OCI-M2 (cell line): ENCODE data around the gene MYOZ3.

Experiments
- DNase-seq: peaks from one replicate; lab custom pipeline; 2025; ENCODE audit not compliant: unreplicated experiment; lab: John Stamatoyannopoulos, UW

The MYOZ3 gene

DNA sequence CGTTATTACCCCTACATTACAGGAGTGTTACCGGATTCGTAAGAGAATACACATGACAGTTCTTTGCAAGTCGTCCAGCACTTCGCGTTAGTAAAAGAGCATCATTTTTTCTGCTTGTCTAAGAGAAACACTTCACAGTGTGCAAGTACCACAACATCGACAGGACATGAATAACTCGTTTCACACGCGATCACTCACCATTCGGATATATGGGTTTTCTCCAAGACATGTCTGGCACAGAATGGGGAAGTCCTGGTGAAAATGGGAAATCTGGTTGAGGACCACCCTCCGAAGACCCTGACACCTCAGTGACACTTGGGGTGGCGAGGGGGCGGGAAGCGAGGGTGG is 39.2 kb downstream of the MYOZ3 start:
- no peak for DNase-seq

DNA sequence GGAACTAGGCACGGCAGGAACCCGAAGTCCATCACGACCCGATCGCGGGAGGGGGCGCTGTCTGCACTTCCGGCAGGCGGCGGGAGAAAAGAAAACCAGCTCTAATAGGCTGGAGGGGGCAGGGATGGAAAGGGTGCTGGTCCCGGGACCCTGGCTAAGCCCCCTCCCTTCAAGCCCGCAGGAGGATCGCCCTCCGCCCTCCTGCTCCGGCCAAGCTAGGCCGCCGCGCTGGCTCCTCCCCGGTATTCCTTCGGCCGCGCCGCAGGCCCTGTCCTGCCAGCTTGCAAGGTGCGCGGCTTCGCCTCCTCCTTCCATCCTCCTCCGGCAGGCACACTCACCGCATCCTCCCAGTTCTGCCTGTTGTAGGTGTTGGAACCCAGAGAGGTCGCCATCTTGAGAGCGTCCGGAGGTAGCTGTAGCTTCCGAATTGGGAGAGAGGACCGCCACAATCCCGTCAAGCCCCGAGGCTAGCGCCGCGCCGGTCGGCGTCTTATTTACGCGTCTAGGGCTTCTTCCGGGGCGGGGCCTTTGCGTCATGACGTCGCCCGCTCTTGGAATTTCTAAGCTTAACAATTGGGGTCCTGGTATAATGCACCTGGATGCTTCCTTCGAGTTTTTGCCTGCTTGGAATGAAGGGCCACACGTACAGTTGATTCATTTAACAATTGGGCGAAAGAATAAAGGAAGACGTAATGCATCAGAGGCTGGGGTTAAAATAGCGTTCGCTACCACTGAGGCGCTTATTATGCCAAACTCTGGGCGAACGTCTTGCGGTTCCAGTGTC is 39.7 kb downstream of the MYOZ3 start, which contains the start of gene RBM22:
RBM22 (minus strand) TSS at position 469 of the 784 bp plus-strand sequence; CDS start at position 392, 77 bp downstream.
- peak; percentile 40 for DNase-seq

DNA sequence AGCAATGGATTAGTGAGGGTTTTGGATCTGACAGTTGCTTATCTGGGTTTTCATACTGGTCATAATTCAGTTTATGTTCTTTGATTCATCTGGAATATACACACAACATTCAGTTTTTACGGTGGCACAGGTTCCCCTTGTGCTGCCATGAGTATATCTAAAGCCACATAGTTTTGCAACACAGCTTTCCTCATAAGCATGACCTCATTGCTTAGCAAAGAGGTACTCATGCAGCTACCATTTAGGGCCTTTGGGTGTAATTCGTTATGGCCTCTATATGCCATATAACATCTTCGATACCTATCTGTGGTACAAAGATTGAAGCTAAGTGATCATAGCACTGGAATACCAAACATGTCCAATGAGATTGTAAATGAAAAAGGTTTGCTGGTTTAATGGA is 42.7 kb downstream of the MYOZ3 start:
- no peak for DNase-seq

DNA sequence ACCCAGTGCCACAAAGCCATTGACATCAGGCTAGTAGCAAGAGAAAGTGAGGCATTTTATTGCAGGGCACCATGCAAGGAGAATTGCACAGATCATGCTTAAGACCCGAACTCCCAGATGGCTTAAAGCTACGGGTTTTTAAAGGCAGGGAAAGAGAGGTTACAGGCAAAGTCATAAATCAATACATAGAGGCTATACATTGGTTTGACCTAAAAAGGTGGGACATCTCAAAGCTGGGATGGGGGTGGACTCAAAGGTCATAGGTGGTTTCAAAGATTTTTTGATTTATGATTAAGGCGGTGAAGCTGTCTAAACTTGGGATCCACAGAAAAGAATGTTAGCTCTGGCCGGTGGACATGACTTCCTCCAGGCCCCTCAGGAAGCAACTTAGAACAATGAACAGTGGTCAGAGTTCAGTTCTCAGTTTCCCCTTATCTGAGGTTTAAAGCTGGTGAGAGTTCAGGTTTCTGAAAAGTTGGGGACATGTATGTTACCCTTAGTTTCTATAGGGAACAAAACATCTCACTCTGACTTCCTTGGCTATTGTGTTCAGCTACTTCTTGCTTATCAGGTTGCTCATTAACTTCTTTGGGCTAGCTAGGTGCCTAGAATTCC is 45.8 kb downstream of the MYOZ3 start:
- no peak for DNase-seq

DNA sequence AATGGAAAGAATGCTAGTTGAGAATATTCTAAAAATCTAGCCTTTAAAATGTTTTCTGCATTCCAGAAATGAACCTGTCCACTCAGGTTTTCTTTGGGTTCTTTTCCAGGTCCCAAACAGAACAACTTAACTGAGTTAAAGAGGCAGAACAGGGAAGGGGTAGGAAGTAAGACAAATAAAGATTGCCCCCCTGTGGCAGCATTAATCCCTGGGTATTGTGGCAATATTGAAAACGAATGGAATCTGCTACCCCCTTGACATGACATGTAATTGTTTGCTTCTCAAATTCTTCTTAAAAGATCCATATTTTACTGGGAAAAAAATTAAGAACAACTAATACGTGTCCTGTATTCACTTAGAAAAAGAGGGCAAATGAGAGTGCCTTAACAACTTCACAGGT is 49.1 kb downstream of the MYOZ3 start:
- no peak for DNase-seq

DNA sequence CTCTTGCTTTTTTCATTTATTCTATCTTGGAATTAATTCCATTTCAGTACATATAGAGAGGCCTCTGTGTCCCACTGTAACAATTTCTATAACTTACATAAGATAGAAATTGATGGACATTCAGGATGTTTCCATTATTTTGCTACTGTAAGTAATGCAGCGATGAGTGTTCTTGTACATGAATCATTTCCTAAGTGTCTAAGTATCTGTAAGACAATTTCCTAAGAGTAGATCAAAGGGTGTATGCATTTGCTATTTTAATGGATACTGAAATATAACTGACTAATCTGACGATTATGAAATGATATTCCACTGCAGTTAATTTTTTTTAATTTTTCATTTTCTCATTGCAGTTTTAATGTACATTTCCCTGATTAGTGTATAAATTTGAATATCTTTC is 62.8 kb downstream of the MYOZ3 start:
- no peak for DNase-seq
